DMS53 (cell line): ENCODE data around the gene ARRDC2.
A peak's percentile ranks its signal among the peaks of the same experiment; 100 is the strongest.
"Not testable (repeated sequence)": the region's sequence is repeated elsewhere in the genome, so short reads cannot be mapped to it uniquely, and the experiment has no call there.

ENCODE experiments used
- DNase-seq: peaks from one replicate; lab custom pipeline; 2025; lab: John Stamatoyannopoulos, UW

The ARRDC2 gene

DNA sequence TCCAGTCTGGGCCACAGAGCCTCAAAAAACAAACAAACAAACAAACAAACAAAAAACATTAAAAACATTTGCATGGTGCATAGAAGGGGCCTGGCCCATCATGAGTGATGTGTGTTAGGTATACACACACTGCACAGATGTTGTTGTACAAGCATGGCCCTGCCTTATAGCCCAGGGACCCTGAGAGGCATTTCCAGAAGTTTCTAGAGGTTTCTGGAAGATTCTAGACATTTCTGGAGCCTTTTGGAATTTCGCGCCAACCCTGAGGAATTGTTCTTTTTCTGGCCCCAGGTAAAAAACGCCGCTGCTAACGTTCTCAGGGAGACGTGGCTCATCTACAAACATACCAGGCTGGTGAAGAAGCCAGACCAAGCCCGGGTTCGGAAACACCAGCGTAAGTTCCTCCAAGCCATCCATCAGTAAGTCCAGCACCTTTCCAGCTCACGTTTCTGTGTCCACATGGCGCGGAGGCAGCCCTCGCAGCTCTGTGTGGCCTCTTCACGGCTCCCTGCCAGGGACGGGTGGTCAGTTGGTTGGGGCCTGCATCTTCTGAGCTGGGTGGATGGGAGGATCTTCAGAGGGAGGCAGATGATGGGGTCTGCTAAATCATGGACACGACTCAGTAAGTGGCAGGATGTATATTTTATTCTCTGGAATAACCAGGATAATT is 18.4 kb upstream of the ARRDC2 start:
- DNase-seq: no peak

- peak; percentile 64 for DNase-seq
These were observed 14.7 kb upstream of the ARRDC2 start for GRCh38 chr19:17993076-17993813.

DNA sequence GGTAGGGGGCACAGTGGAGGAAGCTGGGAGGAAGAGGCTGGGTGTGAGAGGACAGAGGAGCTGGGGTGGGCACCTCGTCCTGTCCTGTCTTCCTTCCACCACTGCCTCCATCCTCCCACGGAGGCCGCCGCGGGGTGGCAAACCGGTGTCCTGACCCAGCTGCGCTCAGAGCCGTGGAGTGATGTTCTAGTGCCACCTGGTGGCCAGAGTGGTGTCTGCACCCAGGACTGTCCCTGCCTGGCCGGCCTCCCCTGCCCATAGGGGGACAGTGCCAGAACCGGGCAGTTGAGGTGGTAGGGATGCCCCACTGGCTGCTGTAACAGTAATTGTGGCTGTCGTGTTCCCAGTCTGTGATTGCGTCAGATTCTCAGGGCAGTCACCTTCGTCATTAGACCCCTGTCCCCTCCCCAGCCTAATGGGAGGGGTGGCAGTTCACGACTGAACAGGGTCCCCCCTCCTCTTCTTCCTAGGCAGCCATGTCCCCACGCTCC is 11.1 kb upstream of the ARRDC2 start:
- DNase-seq: peak; percentile 77

DNA sequence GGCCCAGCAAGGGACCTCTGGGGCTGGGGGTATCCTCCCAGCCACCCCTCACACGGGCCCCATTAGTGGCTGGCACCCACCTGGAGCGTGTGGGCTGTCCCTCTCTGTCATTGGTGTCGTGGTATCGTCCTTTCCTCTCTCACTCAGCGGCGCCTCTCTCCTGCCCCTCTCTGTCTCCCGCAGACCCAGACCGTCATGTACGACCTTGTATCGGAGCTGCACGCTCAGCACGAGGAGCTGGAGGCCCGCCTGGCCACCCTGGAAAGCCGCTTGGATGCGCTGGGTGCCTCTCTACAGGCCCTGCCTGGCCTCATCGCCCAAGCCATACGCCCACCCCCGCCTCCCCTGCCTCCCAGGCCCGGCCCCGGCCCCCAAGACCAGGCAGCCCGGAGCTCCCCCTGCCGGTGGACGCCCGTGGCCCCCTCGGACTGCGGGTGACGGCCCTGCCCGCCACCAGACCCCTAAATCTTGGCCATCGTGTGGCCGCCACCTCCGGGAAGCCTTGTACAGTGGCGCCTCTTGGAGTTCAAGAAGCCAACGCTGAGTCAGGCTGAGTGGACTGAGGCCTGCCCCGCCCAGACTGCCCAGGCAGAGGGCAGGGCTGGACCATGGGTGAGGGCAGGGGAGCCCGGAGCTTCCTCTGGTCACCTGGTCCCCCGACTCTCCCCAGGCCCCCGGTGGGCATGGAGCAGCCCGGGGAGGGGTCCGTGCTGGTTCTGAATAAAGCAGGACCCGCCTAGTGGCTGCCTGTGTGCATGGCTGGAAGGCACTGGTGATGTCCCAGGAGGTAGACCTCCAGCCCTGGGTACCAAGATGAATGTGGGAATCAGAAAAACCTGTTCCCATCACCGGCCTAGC is 9.8 kb upstream of the ARRDC2 start:
- DNase-seq: peak; percentile 51

- DNase-seq: no peak
These were observed 9.2 kb upstream of the ARRDC2 start for GRCh38 chr19:17998827-17999150.

DNA sequence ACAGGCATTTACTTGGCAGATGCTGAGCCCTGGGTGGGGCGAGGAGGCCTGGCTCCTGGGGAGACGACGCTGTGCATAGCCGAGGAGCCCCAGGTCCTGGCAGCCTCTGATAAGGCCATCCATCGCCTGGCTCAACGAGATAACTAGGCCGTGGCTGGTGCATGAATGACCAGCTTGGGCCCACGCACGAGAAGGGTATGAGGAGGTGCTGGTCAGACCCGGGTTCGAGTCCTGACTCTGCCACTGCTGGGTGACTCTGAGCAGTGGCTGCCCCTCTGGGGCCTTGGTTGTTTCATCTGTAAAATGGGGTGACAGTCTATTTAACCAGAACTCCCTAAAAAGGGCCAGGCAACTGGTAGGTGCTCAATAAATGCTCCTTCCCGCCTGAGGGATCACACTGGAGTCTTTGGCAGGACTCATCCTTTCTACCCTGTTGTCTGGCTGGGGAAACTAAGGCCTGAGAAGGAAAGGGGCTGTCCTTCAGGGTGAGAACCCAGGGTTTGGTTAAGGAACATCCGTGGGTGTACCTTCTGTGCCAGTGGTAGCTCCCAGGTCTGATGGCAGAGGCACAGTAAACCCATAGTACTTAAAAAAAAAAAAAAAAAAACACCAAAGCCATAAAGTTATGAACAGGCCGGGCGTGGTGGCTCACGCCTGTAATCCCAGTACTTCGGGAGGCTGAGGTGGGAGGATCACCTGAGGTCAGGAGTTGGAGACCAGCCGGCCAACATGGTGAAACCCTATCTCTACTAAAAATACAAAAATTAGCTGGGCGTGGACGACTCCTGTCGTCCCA is 8.1 kb upstream of the ARRDC2 start:
- DNase-seq: no peak

DNA sequence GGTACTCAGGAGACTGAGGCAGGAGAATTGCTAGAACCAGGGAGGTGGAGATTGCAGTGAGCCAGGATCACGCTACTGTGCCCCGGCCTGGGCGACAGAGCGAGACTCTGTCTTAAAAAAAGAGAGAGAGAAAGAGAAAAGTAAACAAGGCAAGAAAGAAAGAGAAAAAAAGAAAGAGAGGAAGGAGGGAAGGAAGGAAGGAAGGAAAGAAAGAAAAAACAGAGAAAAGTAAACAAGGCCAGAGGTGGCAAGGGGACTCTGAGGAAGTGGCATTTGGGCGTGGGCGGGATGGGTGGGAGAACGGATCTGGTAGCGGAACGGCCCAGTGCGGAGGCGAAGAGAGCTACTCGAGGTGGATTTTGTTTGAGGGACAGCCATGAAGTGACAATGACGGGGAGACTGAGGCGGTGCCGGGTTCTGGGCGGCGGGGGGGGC is 7.5 kb upstream of the ARRDC2 start:
- no peak for DNase-seq

DNA sequence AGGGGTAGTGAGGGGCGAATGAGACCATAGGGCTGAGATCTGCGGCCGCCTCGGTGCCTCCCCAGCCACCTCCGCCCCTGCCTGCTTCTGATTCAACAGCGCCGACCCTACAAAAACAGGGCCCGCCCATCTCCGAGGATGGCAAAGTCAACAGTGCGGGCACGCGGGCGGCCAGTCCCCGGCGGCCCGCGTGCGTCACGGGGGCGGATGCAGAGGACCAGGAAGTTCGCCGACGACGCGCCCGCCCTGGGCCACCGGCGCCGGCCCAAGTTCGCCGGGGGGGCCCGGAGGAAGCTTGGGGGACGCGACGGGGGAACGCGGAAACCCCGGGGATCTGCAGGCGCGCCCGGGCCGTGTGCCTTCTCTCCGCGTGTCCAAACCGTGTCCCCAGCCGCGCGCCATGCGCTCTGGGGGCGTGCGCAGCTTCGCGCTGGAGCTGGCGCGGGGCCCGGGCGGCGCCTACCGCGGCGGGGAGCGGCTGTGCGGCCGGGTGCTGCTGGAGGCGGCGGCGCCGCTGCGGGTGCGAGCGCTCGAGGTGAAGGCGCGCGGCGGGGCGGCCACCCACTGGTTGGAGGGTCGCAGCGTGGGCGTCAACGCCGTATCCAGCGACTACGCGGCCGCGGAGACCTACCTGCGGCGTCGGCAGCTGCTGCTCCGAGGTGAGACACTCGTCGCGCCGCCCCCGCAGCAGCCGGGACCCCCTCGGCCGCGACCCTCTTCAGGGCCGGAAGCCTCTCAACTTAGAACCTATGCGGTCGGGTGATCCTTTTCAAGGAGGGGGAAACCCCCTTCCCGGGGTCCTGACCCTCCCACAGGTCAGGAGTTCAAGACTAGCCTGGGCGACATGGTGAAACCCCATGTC is 6.8 kb upstream of the ARRDC2 start:
- DNase-seq: peak; percentile 95

- peak; percentile 51 for DNase-seq
These were observed 6.1 kb upstream of the ARRDC2 start for GRCh38 chr19:18001777-18002345.

DNA sequence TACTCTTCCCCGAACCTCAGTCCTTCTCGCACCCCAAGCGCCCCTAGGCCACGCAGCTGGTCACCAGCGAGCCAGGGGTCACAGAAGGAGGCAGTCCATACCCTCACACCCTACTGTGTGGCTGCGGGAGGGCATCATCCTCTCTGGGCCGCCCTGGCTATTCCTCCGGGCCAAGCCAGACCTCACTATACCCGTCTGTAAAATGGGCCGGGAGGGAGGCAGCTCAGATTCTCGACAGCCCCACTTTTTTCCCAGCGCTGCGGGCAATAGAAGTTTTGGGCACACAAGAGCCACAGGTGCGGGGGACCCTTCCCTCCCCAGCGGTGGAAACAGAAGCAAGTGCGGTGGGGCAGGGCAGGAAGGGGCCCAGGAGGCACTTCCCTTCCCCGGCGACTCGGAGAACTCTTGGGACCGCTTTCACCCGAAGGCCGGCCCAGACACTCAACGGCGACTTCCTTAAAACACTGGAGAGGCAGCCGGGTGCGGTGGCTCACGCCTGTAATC is 5.6 kb upstream of the ARRDC2 start:
- DNase-seq: no peak

DNA sequence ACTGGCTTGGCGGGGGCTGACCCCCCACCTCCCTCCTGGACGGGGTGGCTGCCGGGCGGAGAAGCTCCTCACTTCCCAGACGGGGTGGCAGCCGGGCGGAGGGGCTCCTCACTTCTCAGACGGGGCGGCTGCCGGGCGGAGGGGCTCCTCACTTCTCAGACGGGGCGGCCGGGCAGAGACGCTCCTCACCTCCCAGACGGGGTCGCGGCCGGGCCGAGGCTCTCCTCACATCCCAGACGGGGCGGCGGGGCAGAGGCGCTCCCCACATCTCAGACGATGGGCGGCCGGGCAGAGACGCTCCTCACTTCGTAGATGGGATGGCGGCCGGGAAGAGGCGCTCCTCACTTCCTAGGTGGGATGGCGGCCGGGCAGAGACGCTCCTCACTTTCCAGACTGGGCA is 2.2 kb upstream of the ARRDC2 start:
- not testable (repeated sequence) for DNase-seq

- DNase-seq: peak; percentile 83
These were observed 690 bp upstream of the ARRDC2 start for GRCh38 chr19:18007044-18007916.

DNA sequence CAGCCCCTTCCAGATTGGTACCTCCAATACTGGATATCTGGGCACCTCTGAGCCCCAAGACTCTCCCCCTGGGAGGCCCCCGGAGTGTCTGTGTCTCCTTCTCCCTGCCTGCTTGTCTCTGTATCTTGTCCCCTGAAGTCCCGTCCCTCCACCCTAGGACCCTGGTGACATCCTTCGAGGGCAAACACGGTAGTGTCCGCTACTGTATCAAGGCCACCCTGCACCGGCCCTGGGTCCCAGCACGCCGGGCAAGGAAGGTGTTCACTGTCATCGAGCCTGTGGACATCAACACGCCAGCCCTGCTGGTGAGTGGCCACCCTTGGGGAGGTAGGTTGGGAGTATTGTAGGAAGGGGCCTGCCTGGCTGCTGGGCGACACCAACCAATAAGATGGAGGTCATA is 844 bp downstream of the ARRDC2 start:
- DNase-seq: no peak

DNA sequence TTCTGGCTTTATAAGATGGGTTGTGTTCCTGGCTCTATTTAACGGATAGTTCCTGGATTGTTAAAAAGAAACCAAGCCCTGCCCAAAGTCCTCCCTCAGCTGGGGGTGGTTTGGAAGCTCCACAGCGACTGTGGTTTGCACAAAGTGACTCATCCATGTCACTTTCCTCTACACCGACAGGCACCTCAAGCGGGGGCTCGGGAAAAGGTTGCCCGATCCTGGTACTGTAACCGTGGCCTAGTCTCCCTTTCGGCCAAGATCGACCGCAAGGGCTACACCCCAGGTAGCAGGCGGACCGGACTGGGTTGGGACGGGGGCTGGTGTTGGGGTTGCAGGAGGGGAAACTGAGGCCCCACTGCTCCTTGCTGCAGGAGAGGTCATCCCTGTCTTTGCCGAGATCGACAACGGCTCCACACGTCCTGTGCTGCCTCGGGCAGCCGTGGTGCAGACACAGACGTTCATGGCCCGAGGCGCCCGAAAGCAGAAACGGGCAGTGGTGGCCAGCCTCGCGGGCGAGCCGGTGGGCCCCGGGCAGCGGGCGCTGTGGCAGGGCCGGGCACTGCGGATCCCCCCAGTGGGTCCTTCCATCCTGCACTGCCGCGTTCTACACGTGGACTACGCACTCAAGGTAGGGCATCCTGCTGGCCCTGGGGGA is 1.6 kb downstream of the ARRDC2 start:
- no peak for DNase-seq

DNA sequence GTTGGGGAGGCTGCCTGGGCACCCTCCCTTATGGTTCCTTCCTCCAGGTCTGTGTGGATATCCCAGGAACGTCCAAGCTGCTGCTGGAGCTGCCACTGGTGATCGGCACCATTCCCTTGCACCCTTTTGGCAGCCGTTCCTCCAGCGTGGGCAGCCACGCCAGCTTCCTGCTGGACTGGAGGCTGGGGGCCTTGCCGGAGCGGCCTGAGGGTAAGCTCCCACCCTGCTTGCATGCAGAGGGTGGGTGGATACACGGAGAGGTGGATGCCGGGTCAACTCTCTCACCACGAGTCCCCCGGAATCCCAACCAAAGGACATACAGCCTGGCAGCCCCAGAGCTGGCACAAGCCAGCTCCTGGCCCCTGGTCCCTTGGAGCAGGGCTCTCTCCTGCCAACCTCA is 2.2 kb downstream of the ARRDC2 start:
- no peak for DNase-seq

- peak; percentile 54 for DNase-seq
These were observed 5.5 kb downstream of the ARRDC2 start for GRCh38 chr19:18013210-18014111.

- no peak for DNase-seq
These were observed 6.2 kb downstream of the ARRDC2 start for GRCh38 chr19:18014197-18014596.
